ACC112 (cell line): ENCODE measurements around the gene MGST1.
"Not testable (repeated sequence)": the region's sequence is repeated elsewhere in the genome, so short reads cannot be mapped to it uniquely, and the experiment has no call there.

ENCODE experiments used
- H2AFZ ChIP-seq: fragments of 200-600 bp; sonication (generic); one replicate; pipeline ENCODE4 v1.6.0; 2017; ENCODE audit warnings: antibody characterized with exemption, low read length; ENCODE audit not compliant: unreplicated experiment
- H3K27ac ChIP-seq: fragments of 200-600 bp; sonication (generic); 2 replicates; pipeline ENCODE4 v1.5.1; 2014; ENCODE audit warnings: low read depth, mild to moderate bottlenecking, antibody characterized with exemption, low read length, moderate library complexity
- H3K27me3 ChIP-seq: fragments of 200-600 bp; sonication (generic); 2 replicates; pipeline ENCODE4 v1.6.1; 2014; ENCODE audit warnings: mild to moderate bottlenecking, antibody characterized with exemption, low read length, moderate library complexity, mixed read lengths; ENCODE audit not compliant: insufficient read depth
- H3K36me3 ChIP-seq: fragments of 200-600 bp; sonication (generic); 2 replicates; pipeline ENCODE4 v1.6.1; 2016; ENCODE audit warnings: mild to moderate bottlenecking, antibody characterized with exemption, low read length, moderate library complexity, mixed read lengths; ENCODE audit not compliant: insufficient read depth
- H3K4me1 ChIP-seq: fragments of 200-600 bp; sonication (generic); one replicate; pipeline ENCODE4 v1.6.1; 2016; ENCODE audit warnings: low read length, mixed read lengths; ENCODE audit not compliant: insufficient read depth, unreplicated experiment, control insufficient read depth
- H3K4me3 ChIP-seq: fragments of 200-600 bp; sonication (generic); 2 replicates; pipeline ENCODE4 v1.5.1; 2014; ENCODE audit warnings: mild to moderate bottlenecking, low read depth, low read length
- H3K79me2 ChIP-seq: fragments of 200-600 bp; sonication (generic); one replicate; pipeline ENCODE4 v1.6.0; 2016; ENCODE audit warnings: low read length; ENCODE audit not compliant: control insufficient read depth, unreplicated experiment, insufficient read depth

MGST1 gene

DNA sequence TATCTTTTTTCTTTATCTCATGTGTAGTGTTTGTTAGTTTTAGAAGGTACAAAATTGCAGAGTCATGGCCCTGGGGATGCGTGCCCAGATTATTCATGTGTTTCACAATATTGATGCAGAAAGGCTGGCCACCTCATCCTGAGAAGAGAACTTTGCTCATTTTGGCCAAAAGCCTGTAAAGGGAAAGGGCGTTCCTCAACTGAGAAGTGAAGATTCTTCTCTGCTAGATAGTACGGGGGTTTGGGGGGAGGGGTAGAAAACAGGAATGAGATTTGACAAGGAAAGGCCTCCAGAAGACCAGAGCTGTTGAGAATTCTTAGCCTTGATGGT is 1.7 kb downstream of the MGST1 start:
- H2AFZ ChIP-seq: no peak overlapping the region
- H3K36me3 ChIP-seq: peaks cover 9% of the 10 kb centered on the region; the same call in 1 of the 2 replicates
- H3K27me3 ChIP-seq: no peaks in the 10 kb centered on the region
- peaks cover 63% of the 10 kb centered on the region for H3K79me2 ChIP-seq
- H3K4me3 ChIP-seq: peak overlapping the region; percentile 80
- peak overlapping the region; percentile 97 for H3K27ac ChIP-seq
- peaks cover 52% of the 10 kb centered on the region for H3K4me1 ChIP-seq

DNA sequence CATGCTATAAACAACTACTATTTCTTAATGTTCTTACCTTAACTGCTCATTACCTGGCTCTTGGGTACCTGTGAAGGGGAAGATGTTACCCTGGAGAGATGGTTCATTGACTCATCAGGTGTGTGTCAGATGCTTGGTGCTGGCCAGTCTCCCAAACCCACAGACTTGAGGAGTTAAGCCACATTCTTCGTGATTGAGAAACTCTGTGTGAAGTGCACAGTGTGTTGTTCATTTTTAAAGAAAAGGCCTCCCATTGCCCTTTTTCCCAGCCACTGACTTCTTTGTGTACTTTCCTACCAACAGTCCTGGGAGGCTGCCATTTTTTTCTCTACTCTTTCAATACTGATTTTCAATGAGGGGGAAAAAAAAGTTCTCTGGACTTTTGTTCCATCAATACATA is 3.2 kb downstream of the MGST1 start:
- Histone ChIP-seq H3K36me3 (peaks cover 16% of the 10 kb centered on the region), H3K4me1 (peaks cover 48% of the 10 kb centered on the region), H3K79me2 (peaks cover 78% of the 10 kb centered on the region), H3K27ac (peak overlapping the region; percentile 97), H3K27me3 (no peaks in the 10 kb centered on the region), H3K4me3 (peak overlapping the region; percentile 80), H2AFZ (no peak overlapping the region)

DNA sequence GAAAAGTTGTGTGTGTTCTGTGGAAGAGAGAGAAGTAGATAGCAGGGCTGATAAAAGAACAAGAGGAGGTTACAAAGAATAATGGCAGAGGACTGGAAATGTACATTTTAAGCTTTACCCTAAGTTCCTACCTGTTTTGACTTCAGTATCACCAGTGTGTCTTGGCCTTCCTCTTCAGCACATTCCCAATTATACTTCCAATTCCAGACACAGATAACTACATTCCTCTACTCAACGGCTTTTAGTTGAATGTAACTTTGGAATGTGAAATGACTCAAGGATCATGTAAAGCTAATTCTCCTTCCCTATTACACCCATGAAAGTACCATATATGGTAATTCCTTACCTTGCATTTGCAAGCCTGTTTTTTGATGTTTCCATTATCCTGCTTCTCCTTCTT is 5.0 kb downstream of the MGST1 start:
- Histone ChIP-seq H3K27ac (peak overlapping the region; percentile 97), H3K4me1 (peaks cover 41% of the 10 kb centered on the region), H3K4me3 (peak overlapping the region; percentile 65), H2AFZ (no peak overlapping the region), H3K36me3 (peaks cover 29% of the 10 kb centered on the region), H3K27me3 (no peaks in the 10 kb centered on the region), H3K79me2 (peaks cover 84% of the 10 kb centered on the region)

GRCh38 chr12:16358878-16359277 is 11.4 kb downstream of the MGST1 start:
- H2AFZ ChIP-seq: no peak overlapping the region
- 0 out of 2 replicates have a peak overlapping the region, but pooled peaks have one; percentile 0 for H3K27ac ChIP-seq
- peaks cover 42% of the 10 kb centered on the region for H3K79me2 ChIP-seq
- peaks cover 35% of the 10 kb centered on the region for H3K36me3 ChIP-seq
- no peak overlapping the region for H3K4me3 ChIP-seq
- H3K27me3 ChIP-seq: no peaks in the 10 kb centered on the region
- H3K4me1 ChIP-seq: peaks cover 9% of the 10 kb centered on the region

DNA sequence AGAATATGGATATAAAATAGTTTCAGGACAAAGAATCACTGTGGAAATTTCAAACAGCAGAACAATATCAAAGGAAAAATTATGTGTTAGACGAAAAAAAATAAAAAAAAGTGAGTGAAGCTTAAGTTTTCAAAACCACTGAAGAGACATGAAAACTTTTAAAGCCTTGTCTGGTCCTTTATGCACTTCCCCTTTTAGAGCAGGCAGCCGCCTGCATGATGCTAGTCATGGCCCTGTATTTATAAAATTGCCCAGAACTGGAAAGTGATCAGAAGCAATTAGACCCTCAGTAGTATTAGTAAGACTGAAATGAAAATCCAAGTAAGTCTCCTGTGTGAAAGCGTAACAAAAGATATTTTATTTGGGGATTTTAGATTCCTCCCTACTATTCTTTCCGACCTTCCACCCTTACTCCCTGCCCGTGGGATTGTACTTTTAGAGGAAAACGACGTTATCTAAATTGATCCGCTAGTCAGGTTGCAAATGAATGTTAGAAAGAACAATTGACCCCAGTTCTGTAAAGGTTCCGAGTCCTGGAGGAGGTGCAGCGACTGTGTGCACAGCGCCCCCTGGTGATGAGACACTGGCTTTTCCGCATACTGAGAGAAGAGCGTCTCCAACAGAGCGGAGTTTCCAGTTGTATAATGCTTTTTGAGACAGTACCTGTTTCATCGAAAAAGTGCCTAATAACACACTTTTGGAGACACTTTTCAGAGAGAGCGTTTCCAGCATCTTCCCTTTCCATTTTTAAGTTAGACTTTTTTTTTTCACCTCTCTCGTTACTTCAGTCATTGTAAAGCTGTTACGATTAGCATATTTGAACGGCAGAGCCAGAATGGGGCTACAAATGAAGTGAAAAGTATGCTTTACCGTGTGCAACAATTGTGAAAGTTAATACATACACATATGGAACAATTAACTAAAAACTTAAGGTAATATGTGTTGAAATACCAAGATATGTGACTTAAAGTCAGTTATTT is 12.4 kb downstream of the MGST1 start:
- H3K36me3 ChIP-seq: peaks cover 34% of the 10 kb centered on the region
- H3K27me3 ChIP-seq: no peaks in the 10 kb centered on the region
- H3K4me1 ChIP-seq: peaks cover 9% of the 10 kb centered on the region
- H3K79me2 ChIP-seq: peaks cover 33% of the 10 kb centered on the region
- H3K4me3 ChIP-seq: no peak overlapping the region
- 0 out of 2 replicates have a peak overlapping the region, but pooled peaks have one; percentile 0 for H3K27ac ChIP-seq
- no peak overlapping the region for H2AFZ ChIP-seq

- Histone ChIP-seq H2AFZ (no peak overlapping the region), H3K27me3 (no peaks in the 10 kb centered on the region), H3K4me1 (peaks cover 9% of the 10 kb centered on the region), H3K36me3 (peaks cover 32% of the 10 kb centered on the region), H3K4me3 (no peak overlapping the region), H3K79me2 (peaks cover 22% of the 10 kb centered on the region), H3K27ac (no peak overlapping the region)
Measured at GRCh38 chr12:16361142-16361783, 13.8 kb downstream of the MGST1 start.

DNA sequence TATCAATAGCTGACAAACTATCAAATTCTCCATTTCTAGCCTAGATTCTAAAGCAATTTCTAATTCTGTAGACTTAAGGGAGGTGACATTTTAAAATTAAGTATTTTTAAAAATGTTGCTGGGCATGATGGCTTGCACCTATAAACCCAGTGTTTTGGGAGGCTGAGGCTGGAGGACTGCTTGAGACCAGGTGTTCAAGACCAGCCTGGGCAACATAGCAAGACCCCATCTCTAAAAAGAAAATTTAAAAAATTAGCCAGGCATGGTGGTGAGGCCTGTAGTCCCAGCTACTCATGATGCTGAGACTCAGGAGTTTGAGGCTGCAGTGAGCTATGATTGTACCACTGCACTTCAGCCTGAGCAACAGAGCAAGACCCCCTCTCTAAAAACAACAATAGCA is 15.1 kb downstream of the MGST1 start:
- H3K79me2 ChIP-seq: peaks cover 11% of the 10 kb centered on the region
- no peak overlapping the region for H2AFZ ChIP-seq
- no peak overlapping the region for H3K27ac ChIP-seq
- peaks cover 27% of the 10 kb centered on the region for H3K36me3 ChIP-seq
- no peaks in the 10 kb centered on the region for H3K27me3 ChIP-seq
- H3K4me3 ChIP-seq: no peak overlapping the region
- peaks cover 9% of the 10 kb centered on the region for H3K4me1 ChIP-seq

- peaks cover 21% of the 10 kb centered on the region for H3K36me3 ChIP-seq
- no peaks in the 10 kb centered on the region for H3K27me3 ChIP-seq
- H3K27ac ChIP-seq: no peak overlapping the region
- no peaks in the 10 kb centered on the region for H3K4me1 ChIP-seq
- no peak overlapping the region for H2AFZ ChIP-seq
- no peak overlapping the region for H3K4me3 ChIP-seq
- no peaks in the 10 kb centered on the region for H3K79me2 ChIP-seq
Measured at GRCh38 chr12:16369156-16369555, 21.7 kb downstream of the MGST1 start.

GRCh38 chr12:16370096-16370495 is 22.7 kb downstream of the MGST1 start:
- Histone ChIP-seq H3K79me2 (no peaks in the 10 kb centered on the region), H3K4me1 (no peaks in the 10 kb centered on the region), H3K4me3 (no peak overlapping the region), H3K27ac (no peak overlapping the region), H3K27me3 (no peaks in the 10 kb centered on the region), H3K36me3 (peaks cover 16% of the 10 kb centered on the region), H2AFZ (no peak overlapping the region)

DNA sequence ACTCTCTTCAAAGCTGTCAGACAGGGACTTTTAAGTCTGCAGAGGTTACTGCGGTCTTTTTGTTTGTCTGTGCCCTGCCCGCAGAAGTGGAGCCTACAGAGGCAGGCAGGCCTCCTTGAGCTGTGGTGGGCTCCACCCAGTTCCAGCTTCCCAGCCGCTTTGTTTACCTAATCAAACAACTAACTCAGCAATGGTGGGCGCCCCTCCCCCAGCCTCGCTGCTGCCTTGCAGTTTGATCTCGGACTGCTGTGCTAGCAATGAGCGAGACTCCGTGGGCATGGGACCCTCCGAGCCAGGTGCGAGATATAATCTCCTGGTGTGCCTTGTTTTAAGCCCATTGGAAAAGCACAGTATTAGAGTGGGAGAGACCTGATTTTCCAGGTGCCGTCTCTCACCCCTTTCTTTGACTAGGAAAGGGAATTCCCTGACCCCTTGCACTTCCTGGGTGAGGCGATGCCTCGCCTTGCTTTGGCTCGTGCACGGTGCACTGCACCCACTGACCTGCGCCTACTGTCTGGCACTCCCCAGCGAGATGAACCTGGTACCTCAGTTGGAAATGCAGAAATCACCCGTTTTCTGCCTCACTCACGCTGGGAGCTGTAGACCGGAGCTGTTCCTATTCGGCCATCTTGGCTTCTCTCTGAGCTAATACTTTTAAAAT is 35.3 kb downstream of the MGST1 start:
- not testable (repeated sequence) for H3K4me1 ChIP-seq, H3K27me3 ChIP-seq, H3K4me3 ChIP-seq, H3K79me2 ChIP-seq, H3K27ac ChIP-seq, H2AFZ ChIP-seq, H3K36me3 ChIP-seq
